ENCODE results near the gene C1QTNF6. TPM values are rescaled to one million over a fixed set of nuclear protein-coding genes. Genes with fewer than 3 reads are reported as not detected.

C1QTNF6 gene
- polyA plus RNA-seq, 1 donor = 18.6 TPM

DNA sequence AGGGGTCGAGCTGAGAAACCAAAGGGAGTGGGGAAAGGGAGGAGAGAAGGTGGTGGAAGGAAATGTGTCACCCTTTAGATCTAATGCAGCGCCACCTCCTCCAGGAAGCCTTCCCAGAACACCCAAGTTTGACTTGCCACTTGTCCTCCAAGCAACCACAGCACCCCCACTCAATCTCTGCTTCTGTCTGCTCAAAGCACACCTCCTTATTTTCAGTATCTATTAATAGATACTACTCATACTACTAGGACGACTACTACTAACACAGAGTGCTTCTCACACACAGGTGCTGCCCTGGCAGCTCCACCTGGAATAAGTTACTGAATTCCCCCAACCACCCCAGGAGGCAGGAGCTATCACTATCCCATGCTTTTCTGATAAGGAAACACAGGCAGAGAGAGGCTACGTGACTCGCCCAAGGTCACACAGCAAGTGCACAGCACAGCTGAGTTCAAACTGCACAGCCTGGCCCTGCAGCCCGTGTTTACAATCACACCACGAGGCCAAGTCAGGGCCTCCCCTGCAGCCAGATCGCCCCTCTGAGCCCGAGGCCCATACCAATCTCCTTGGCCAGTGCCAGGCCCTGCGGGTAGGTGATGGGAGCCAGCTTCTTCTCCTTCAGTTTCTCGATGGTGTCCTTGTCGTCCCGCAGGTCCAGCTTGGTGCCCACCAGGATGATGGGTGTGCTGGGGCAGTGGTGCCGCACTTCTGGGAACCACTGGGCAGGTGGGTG lies 42.8 kb upstream of the C1QTNF6 start:
- no peaks in the 10 kb centered on the region for H3K27me3 ChIP-seq (ENCODE audit: control insufficient read depth, insufficient read depth, low read length)
- no peaks in the 10 kb centered on the region for H3K9me3 ChIP-seq (ENCODE audit: control insufficient read depth, low read depth, low read length)
- H3K36me3 ChIP-seq (ENCODE audit: control insufficient read depth, insufficient read depth, low read length) = no peaks in the 10 kb centered on the region
- H3K4me3 ChIP-seq (ENCODE audit: low read length) = no peak overlapping the region
- no peaks in the 10 kb centered on the region for H3K4me1 ChIP-seq (ENCODE audit: control insufficient read depth, insufficient read depth, low read length)
- WGBS (ENCODE audit: insufficient coverage, low lambda C conversion rate) = no CpG with 5 or more reads among the region's 14 CpGs
- no peak overlapping the region for H3K27ac ChIP-seq (ENCODE audit: low read length)
- no peak for DNase-seq

DNA sequence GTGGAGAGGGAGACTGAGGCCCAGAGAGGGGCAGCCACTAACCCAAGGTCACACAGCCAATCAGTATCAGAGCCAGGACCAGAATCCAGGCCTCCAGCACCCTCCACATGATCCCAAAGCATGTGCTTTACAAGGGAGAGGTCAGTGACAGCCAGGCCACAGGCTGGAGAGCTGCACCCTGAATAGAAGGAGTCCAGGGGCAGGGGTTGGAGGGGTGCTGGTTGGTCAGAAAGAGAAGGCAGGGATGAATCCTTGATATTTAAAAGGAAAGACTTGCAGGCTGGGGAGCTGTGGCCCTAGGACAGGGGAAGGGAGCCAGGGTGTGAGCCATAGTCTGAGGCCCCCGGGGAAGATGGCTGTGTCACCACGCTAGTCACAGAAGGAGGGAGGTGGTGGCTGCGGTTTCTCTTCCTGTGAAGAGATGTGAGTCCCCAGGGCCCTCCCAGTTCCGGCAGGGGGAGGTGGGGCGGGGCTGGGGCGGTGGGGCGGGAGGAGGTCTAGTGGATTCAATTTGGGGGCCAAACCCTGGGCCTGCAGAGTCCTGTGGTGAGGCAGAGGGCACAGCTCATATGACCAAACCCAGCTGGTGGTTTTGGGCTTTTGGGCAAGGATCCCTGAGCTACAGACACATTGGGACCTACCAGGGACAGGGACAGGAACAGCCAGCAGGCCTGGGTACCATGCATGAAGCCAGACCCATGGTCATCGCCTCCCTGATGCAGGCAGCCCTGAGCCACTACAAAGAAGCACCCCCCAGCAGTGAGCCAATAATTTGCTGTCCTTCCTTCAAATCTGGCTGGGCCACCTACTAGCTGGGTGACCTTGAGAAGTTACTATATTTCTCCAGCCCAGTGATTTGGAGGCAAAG lies 42.0 kb upstream of the C1QTNF6 start:
- no peak overlapping the region for H3K4me3 ChIP-seq (ENCODE audit: low read length)
- H3K4me1 ChIP-seq (ENCODE audit: control insufficient read depth, insufficient read depth, low read length) = no peaks in the 10 kb centered on the region
- WGBS (ENCODE audit: insufficient coverage, low lambda C conversion rate) = no CpG with 5 or more reads among the region's 8 CpGs
- no peaks in the 10 kb centered on the region for H3K27me3 ChIP-seq (ENCODE audit: control insufficient read depth, insufficient read depth, low read length)
- no peak for DNase-seq
- H3K9me3 ChIP-seq (ENCODE audit: control insufficient read depth, low read depth, low read length) = no peaks in the 10 kb centered on the region
- H3K27ac ChIP-seq (ENCODE audit: low read length) = no peak overlapping the region
- H3K36me3 ChIP-seq (ENCODE audit: control insufficient read depth, insufficient read depth, low read length) = no peaks in the 10 kb centered on the region

DNA sequence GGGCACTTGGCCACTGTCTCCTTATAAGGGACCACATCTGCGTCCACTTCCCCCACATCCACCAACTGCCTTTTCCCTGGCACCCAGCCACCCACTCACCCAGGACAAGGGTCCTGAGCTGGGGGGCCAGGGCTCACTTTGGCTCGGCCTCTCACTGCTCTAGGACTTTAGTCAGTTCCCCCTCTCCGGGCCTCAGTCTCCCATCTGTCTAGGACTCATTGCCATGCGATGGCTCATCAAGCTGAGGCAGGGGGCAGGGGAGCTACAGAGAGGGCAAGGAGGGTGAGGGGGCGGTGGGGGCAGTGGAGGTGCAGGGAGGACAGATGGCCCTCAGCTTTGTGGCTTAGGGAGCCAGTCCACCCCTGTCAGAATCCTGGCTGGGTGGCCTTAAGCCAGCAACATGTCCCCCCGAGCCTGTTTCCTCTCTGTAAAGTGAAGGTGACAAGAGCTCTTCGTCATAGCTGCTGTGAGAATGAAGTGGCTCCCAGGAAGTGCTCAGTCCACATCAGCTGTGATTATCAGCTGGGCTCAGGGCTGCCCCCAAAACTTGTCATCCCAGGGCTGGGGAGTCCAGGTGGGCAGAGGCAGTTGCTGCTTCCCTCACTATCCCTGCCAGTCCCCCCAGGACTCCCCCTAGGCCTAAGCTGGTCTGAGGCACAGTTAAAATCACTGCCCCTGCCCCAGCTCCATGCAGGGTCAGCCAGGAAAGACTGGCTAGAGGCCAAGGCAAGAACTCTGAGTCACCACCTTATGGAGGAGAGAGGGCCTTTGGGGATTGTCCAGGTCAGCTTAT lies 41.2 kb upstream of the C1QTNF6 start:
- Histone ChIP-seq H3K27ac (ENCODE audit: low read length) (no peak overlapping the region), H3K27me3 (ENCODE audit: control insufficient read depth, insufficient read depth, low read length) (no peaks in the 10 kb centered on the region), H3K36me3 (ENCODE audit: control insufficient read depth, insufficient read depth, low read length) (no peaks in the 10 kb centered on the region), H3K4me3 (ENCODE audit: low read length) (no peak overlapping the region), H3K9me3 (ENCODE audit: control insufficient read depth, low read depth, low read length) (no peaks in the 10 kb centered on the region), H3K4me1 (ENCODE audit: control insufficient read depth, insufficient read depth, low read length) (no peaks in the 10 kb centered on the region)
- WGBS (ENCODE audit: insufficient coverage, low lambda C conversion rate) = 80% methylated on average over 1 of the region's 7 CpGs
- DNase-seq = no peak

- H3K4me1 ChIP-seq (ENCODE audit: control insufficient read depth, insufficient read depth, low read length) = no peaks in the 10 kb centered on the region
- no peaks in the 10 kb centered on the region for H3K27me3 ChIP-seq (ENCODE audit: control insufficient read depth, insufficient read depth, low read length)
- WGBS (ENCODE audit: insufficient coverage, low lambda C conversion rate) = no CpG with 5 or more reads among the region's 20 CpGs
- no peaks in the 10 kb centered on the region for H3K9me3 ChIP-seq (ENCODE audit: control insufficient read depth, low read depth, low read length)
- no peak overlapping the region for H3K27ac ChIP-seq (ENCODE audit: low read length)
- H3K4me3 ChIP-seq (ENCODE audit: low read length) = no peak overlapping the region
- H3K36me3 ChIP-seq (ENCODE audit: control insufficient read depth, insufficient read depth, low read length) = no peaks in the 10 kb centered on the region
- DNase-seq = no peak
Observed at GRCh38 chr22:37228106-37229011, 40.3 kb upstream of the C1QTNF6 start.

GRCh38 chr22:37226514-37226913 lies 38.5 kb upstream of the C1QTNF6 start:
- Histone ChIP-seq H3K9me3 (ENCODE audit: control insufficient read depth, low read depth, low read length) (no peaks in the 10 kb centered on the region), H3K4me3 (ENCODE audit: low read length) (no peak overlapping the region), H3K36me3 (ENCODE audit: control insufficient read depth, insufficient read depth, low read length) (no peaks in the 10 kb centered on the region), H3K27ac (ENCODE audit: low read length) (no peak overlapping the region), H3K4me1 (ENCODE audit: control insufficient read depth, insufficient read depth, low read length) (no peaks in the 10 kb centered on the region), H3K27me3 (ENCODE audit: control insufficient read depth, insufficient read depth, low read length) (no peaks in the 10 kb centered on the region)
- WGBS (ENCODE audit: insufficient coverage, low lambda C conversion rate) = 100% methylated on average over 1 of the region's 14 CpGs
- no peak for DNase-seq

GRCh38 chr22:37226087-37226486 lies 38.0 kb upstream of the C1QTNF6 start:
- Histone ChIP-seq H3K4me1 (ENCODE audit: control insufficient read depth, insufficient read depth, low read length) (no peaks in the 10 kb centered on the region), H3K27me3 (ENCODE audit: control insufficient read depth, insufficient read depth, low read length) (no peaks in the 10 kb centered on the region), H3K9me3 (ENCODE audit: control insufficient read depth, low read depth, low read length) (no peaks in the 10 kb centered on the region), H3K27ac (ENCODE audit: low read length) (no peak overlapping the region), H3K36me3 (ENCODE audit: control insufficient read depth, insufficient read depth, low read length) (no peaks in the 10 kb centered on the region), H3K4me3 (ENCODE audit: low read length) (no peak overlapping the region)
- WGBS (ENCODE audit: insufficient coverage, low lambda C conversion rate) = no CpG with 5 or more reads among the region's 4 CpGs
- no peak for DNase-seq

DNA sequence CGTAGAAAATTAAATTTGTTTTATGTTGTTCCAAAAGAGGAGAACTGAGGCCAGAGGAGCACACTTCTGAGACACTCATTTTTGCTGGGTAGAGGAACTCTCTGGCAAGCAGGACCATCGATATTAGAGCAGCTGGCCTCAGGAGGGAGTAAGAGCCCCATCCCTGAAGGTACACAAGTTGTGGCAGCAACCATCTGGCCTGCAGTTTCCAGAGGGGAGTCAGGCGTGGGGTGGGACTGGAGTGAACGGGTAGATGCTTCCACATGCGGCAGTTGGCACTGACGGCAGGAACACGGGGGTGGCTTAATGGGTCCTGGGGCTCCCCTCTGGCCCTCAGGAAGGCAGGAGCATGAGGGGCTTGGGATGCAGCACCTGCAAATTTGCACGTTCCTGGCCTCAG lies 37.4 kb upstream of the C1QTNF6 start:
- no CpG with 5 or more reads among the region's 8 CpGs for WGBS (ENCODE audit: insufficient coverage, low lambda C conversion rate)
- H3K4me1 ChIP-seq (ENCODE audit: control insufficient read depth, insufficient read depth, low read length) = no peaks in the 10 kb centered on the region
- DNase-seq = no peak
- no peak overlapping the region for H3K27ac ChIP-seq (ENCODE audit: low read length)
- H3K4me3 ChIP-seq (ENCODE audit: low read length) = no peak overlapping the region
- no peaks in the 10 kb centered on the region for H3K27me3 ChIP-seq (ENCODE audit: control insufficient read depth, insufficient read depth, low read length)
- no peaks in the 10 kb centered on the region for H3K9me3 ChIP-seq (ENCODE audit: control insufficient read depth, low read depth, low read length)
- no peaks in the 10 kb centered on the region for H3K36me3 ChIP-seq (ENCODE audit: control insufficient read depth, insufficient read depth, low read length)

DNA sequence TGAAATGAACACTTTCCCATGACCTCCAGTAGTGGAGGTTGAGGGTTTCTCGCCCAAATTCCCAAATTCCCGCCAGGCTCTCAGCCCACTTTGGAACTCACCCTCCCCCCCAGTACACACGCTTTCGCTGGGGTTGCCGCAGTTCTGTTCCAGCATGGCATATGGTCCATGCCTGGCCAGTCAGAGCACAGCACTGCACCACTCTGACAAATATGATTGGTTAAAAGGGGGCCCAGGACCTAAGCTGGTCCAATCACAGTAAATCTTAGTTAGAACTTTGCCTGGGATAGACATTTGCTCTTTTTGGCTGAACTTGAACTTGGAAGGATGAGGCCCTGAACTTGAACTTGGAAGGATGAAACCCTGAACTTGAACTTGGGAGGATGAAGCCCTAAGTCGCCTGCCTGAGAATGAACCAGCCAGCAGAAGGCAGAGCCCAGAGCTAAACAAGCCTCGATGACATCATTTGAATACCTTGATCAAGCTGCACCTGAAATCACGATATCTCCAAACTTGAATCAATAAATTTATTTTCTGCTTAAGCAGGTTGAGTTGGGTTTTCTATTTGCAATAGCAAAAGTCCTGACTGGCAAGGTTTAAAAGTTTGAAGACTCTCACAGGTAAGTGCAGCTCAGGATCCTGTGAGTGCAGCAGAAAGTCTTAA lies 36.8 kb upstream of the C1QTNF6 start:
- Histone ChIP-seq H3K27me3 (ENCODE audit: control insufficient read depth, insufficient read depth, low read length) (no peaks in the 10 kb centered on the region), H3K4me3 (ENCODE audit: low read length) (no peak overlapping the region), H3K4me1 (ENCODE audit: control insufficient read depth, insufficient read depth, low read length) (no peaks in the 10 kb centered on the region), H3K9me3 (ENCODE audit: control insufficient read depth, low read depth, low read length) (no peaks in the 10 kb centered on the region), H3K36me3 (ENCODE audit: control insufficient read depth, insufficient read depth, low read length) (no peaks in the 10 kb centered on the region), H3K27ac (ENCODE audit: low read length) (no peak overlapping the region)
- no CpG with 5 or more reads among the region's 8 CpGs for WGBS (ENCODE audit: insufficient coverage, low lambda C conversion rate)
- DNase-seq = no peak

GRCh38 chr22:37223965-37224551 lies 36.0 kb upstream of the C1QTNF6 start:
- no CpG with 5 or more reads among the region's 3 CpGs for WGBS (ENCODE audit: insufficient coverage, low lambda C conversion rate)
- Histone ChIP-seq H3K27ac (ENCODE audit: low read length) (no peak overlapping the region), H3K36me3 (ENCODE audit: control insufficient read depth, insufficient read depth, low read length) (no peaks in the 10 kb centered on the region), H3K4me3 (ENCODE audit: low read length) (no peak overlapping the region), H3K27me3 (ENCODE audit: control insufficient read depth, insufficient read depth, low read length) (no peaks in the 10 kb centered on the region), H3K9me3 (ENCODE audit: control insufficient read depth, low read depth, low read length) (no peaks in the 10 kb centered on the region), H3K4me1 (ENCODE audit: control insufficient read depth, insufficient read depth, low read length) (no peaks in the 10 kb centered on the region)
- DNase-seq = no peak

All from large intestine (tissue), 3 donors.